Stimulated activated CD8-positive, alpha-beta memory T cell treated with anti-CD3 and anti-CD28 coated beads, Interleukin-7, amount 100 ng/mL, for 1 hour (primary cell): ENCODE results near the gene DGKI.

ENCODE experiments used
- DNase-seq, 2 donors: peaks; one replicate each; pipeline ENCODE4 v3.0.0-alpha.2; 2020; ENCODE audit warnings: low read depth in 2 of 2

The DGKI gene

DNA sequence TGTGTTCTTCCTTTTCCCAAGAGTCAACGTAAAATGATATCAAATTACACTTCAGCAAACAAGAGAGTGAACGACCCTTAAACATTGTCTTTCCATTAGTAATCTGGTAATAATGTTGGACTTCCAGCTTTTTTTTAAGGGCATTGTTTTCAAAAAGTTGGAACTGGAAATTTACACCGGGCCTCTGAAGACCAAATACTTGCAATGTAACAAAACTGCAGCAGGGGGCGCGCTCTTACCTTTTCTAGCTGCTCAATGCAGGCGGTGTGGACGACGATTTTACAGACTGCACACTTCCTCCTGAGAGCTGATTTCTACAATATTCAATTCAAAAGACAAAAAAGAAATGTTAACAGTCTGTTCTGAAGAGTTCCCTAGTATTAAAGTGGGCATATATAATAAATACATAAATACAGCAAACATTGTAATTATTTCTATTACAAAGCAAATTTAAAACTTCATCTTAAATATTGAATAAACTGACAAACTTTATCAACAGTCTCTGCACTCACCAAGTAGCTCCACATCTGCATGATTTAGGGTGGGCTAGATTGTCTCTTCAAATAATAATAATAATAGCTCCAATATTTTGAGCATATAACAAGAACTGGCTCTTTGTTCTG is 190.4 kb downstream of the DGKI start:
- peak in 1 of 2 donors; percentile 14 for DNase-seq

DNA sequence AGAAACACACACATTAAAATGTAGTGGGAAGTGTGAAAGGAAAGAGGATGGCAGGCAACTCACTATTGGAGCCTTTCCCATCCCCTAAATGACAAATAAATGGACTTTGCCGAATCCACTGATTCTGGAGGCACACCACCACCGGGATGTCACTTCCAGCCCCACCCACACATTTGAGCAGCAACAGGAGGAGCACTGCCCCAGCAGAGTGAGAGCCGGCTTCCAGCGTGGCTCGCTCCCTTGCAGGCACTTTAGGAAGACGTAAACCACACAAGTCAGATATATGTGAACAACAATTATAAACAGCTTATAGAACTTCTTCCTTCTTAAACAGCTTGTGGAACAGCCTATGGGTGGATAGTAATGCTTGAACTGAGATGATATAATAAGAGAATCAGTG is 191.0 kb downstream of the DGKI start:
- DNase-seq, result no peak

DNA sequence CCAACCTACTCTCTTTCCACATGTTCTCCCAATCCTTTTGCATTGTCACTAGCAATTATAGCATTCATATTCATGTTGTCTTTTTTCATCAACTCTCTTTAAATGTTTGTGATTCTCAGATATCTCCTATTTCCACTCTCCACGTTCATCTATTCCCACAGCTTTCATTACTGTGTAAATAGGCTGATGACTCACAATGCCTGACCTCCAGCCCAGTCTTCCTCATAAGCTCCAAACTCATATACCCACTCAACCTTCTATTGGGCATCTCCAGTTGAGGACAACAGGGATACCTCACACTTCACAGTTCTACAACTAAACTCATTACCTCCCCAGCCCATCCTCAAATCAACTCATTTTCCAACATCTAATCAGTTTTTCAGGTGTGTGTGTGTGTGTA is 194.1 kb downstream of the DGKI start:
- DNase-seq, result no peak

- DNase-seq, result no peak
Observed at GRCh38 chr7:137647905-137648565, 198.7 kb downstream of the DGKI start.

DNA sequence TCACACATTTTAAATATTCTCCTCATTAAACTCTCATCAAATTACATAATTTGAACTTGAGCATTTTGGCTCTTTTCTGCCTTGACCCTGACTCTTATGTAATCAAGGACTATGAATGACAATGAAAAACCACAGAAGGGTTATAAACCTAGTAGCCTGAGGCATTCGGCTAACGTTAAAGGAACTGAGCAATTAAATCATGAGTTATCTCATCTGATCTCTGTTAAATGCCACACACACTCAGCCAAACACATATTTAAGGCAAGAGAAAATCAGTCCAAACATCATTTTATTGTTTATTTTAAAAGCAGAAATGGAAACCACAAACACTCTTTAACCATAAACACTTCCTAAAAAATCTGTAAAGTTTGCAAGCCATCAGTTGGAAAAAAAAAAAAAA is 204.3 kb downstream of the DGKI start:
- DNase-seq, result no peak

GRCh38 chr7:137642031-137642430 is 204.7 kb downstream of the DGKI start:
- no peak for DNase-seq

DNA sequence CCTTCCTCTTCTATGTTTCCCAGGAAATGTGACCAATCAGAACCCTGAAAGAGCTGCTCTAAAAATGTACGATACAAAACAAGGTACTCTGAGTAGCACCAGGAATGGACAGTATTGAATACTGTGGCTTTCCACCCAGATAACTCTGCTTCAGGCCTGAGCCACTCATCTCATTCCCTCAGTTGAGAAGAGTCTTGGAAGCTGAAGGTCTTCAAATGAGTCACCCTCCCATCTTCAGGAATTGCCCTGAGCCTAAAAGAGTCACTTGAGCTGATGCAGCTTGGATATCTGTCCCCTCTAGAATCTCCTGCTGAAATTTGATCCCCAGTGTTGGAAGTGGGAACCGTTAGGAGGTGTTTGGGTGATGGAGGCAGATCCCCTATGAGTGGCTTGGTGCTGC is 210.4 kb downstream of the DGKI start:
- DNase-seq, result no peak

DNA sequence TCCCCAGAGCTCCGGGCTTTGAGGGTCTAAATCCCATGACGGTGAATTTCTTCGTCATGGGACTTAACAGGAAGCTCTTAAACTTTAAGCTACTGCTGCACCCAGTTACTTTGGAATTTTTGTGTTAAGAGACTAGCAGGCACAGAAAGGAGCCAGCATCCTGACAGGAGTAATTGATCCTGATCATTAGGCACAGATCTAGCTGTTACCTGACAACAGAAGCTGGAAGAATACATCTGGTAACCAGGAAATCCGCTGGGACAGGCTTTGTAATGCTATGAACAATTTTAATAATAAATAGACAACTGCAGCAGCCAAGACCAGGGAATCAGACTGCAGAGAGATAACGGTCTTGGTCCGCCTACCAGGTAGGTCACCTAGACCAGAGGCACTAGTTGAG is 210.9 kb downstream of the DGKI start:
- no peak for DNase-seq

- no peak for DNase-seq
Observed at GRCh38 chr7:137635132-137635531, 211.6 kb downstream of the DGKI start.

DNA sequence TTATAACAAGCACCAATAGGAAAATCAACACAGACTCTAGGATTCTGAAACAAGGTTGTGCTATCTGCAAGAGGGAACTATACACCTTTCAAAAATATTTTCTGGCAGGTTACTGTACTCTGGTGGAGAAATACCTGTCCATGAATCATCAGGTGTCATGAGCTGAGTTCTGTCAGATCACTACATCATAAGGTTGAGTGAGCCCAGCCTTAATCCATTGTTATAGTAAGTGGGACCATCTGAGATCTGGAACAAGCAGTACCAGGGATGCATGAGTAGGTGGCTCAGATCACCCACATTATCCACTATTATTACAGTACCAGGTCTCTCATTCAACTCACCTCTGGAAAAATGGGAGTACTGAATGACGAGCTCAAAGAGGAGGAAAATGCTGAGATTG is 212.4 kb downstream of the DGKI start:
- no peak for DNase-seq

DNA sequence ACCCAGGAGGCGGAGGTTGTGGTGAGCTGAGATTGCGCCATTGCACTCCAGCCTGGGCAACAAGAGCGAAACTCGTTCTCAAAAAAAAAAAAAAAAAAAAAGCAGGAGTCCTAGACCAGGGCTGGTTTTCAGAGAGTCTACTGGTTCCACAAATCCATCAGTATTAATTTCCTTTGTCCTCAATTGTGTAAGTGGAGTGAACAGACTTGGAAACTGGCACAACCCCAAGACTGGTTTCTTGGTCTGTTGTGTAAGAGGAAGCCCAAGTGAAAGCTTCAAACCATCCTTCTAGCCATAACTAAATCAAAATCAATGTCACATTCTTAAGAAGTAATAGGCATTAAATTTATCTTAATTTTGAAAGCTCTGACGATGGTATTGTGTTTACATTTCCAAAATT is 213.6 kb downstream of the DGKI start:
- DNase-seq, result no peak

DNA sequence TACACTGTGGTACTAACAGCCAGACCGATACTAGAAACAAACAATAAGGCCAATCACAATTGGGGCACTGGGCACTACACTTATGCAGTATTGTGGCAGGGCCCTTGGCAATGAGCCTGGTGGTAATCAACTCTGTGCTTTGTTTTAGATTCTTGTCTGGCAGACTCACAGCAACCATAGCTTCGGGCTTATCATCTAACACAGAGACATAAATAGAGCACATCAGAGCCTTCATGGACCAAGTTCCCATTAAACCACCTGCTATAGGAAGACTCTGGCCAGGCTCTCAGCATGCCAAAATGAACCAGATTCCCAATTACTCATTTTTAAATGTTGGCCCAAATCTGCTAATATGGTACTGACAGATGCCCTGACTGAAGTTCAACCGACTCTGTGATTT is 218.6 kb downstream of the DGKI start:
- no peak for DNase-seq

DNA sequence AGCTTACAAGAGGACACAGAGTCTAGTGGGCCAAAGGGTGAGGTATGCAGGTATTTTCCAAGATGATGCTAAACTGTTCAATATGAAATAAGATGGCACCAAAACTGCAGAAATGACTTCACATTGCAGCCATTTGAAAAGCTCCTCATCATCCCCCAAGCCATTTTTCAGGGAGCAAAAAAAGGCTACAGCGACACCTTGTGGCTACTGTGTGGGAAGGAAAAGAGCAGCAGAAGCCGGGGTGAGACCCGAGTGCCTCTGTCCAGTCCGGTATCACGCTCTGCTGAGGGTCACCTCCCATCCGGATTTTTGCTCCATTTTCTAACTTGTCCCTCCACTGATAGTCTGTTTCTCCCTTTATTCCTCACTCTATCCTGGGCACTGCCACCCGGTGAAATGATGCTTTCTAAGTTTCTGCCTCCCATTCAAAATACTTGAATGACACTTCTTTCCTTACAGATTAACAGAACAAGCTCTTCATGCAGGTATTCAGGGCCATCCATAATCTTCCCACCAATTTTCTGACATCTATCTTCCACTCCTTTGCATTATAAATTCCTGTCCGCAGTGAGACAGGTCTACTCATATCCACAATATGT is 220.2 kb downstream of the DGKI start:
- peak in 1 of 2 donors; percentile 2 for DNase-seq

GRCh38 chr7:137625197-137625596 is 221.6 kb downstream of the DGKI start:
- no peak for DNase-seq

DNA sequence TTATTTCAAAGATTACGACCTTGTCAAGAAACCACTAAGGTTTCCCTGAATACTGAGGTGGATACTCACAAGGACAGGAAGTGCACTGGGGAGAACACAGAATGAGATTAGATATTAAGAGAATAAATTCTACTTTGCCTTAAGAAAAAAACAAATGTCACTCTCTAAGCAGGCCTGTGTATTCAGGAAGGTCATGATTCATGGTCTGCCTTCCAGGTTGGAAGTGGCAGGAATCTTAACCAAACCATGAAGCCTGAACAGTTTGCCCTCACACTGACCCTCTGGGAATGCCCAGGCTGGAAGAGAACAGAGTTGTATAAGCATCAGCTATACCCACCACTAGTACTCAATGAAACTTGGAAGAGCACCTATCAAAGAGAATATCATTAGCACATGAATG is 227.6 kb downstream of the DGKI start:
- no peak for DNase-seq

DNA sequence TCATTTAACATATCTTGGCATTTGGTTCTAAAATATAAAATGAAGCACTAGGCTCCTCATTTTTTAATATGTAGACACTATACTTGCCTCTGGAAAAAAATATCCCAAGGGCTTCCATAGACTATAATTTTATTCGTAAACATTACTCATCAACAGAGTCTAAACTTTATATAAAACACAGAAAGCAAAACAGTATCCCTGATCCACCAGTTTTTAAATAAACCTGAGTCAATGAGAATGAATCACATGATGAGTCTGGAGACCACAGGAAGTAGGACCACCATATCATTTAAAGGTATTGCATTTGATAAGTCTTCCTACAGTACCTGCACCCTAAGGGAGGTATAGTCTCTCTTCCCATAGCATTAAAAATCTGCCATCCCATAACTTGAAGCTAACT is 228.0 kb downstream of the DGKI start:
- no peak for DNase-seq

DNA sequence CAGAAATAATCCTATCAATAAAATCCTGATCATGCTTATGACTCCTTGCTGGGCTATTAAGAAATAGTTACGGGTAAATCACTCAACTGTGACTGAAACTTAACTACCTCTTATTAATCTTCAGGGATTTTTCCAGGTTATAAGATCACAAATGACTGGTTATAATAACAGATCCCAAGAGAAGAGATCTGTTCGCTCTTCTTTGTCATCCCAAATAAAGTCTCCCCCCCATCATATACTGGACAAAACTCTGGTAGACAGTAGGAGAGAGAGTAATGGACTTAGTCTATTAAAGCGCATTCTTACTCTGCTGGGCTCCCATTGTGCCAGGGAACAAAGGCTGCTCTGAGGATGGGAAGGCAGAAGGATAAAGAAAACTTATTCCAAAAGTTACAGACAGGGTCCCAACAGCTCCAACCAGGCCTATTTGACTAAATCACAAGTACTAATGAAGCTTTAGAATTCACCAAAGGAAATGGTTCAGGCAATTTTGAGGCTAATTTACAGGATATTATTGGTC is 233.7 kb downstream of the DGKI start:
- no peak for DNase-seq

DNA sequence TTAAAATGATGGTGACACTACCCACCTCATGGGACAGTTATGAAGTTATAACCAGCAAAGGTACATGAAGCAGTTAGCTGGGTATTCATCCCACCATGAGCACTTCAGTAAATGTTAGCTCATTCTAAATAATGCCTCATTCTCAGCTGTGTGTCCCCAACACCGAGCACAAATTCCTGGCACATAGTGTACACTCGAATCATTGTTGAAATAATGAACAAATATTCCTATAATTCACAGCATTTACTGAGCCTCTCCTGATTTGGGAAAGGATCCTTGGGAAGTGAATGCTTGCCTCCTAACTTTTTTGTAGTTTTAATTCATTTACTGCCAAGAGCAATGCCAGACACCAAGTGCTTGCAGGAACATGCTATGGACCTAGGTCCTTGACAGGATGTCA is 235.2 kb downstream of the DGKI start:
- no peak for DNase-seq

GRCh38 chr7:137609500-137609899 is 237.3 kb downstream of the DGKI start:
- DNase-seq, result no peak

- DNase-seq, result no peak
Observed at GRCh38 chr7:137606061-137606674, 240.6 kb downstream of the DGKI start.

DNA sequence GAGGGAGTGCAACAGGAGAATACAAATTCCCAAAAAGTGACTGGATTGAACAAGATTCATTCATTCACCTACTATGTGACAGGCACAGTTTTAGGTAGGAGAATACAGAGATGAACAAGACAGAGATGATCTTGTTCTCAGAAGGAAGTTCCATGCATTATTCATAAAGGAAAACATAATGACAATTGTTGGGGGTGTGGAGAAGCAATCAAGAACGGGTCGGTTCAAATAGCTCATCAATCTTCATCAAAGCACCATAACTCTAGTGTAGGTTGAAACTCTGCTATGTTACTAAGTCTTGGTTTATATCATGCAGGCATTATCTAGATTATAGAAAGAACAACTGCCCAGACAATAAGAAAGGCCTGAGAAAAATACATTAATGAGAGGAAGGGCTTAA is 243.7 kb downstream of the DGKI start:
- DNase-seq, result no peak

DNA sequence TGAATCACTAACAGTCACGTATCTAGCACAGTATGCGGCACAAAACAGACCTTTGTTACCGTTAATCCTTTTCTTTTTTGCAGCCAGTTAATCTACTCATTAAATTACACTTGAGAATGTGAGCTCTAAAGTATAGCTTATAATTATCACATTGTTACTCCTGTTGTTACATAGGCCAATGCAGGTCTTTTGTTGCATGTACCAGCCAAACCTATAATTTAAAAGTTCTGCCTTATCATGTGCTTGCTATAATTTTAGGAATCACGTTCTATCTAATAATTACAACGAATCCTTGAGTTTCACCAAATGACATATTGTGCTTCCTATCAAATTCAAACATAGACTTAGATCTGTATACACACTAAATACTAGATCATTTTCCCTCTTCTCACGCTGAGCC is 245.1 kb downstream of the DGKI start:
- DNase-seq, result no peak

GRCh38 chr7:137597856-137598255 is 248.9 kb downstream of the DGKI start:
- no peak for DNase-seq
